HEK293 (cell line): ENCODE results near the gene CCDC9B.

Experiments
- CTCF ChIA-PET: fragments of 350-600 bp; formaldehyde crosslinking; extraction: SDS; loops from one replicate; lab custom pipeline; 2021; ENCODE audit warnings: antibody characterized with exemption; lab: Yijun Ruan, JAX
- POLR2A ChIA-PET: fragments of 300-600 bp; formaldehyde crosslinking; extraction: SDS; loops from one replicate; lab custom pipeline; 2020; ENCODE audit warnings: antibody characterized with exemption, inconsistent platforms; lab: Yijun Ruan, JAX
- H3K27ac ChIP-seq: fragments of 200-500 bp; sonication (Bioruptor generic); 2 replicates; pipeline ENCODE4 v1.5.1; 2014; ENCODE audit warnings: low read depth, low read length, control low read depth, inconsistent platforms; ENCODE audit errors: extremely low read depth
- H3K36me3 ChIP-seq, 2 experiments: fragments of 200-500 bp in 1 of 2; sonication (Bioruptor generic) in 1 of 2; 1 replicate in 1 of 2; 2 replicates in 1 of 2; pipeline ENCODE4 v1.5.1; 2014 to 2017; ENCODE audit warnings: inconsistent platforms in 2 of 2, low read length in 2 of 2; ENCODE audit not compliant: control insufficient read depth in 2 of 2, insufficient read depth in 1 of 2
- H3K4me1 ChIP-seq: fragments of 200-500 bp; sonication (Bioruptor generic); 2 replicates; pipeline ENCODE4 v1.5.1; 2014; ENCODE audit warnings: mild to moderate bottlenecking, low read length, inconsistent platforms; ENCODE audit not compliant: control insufficient read depth, insufficient read depth
- H3K4me3 ChIP-seq: 2 replicates; pipeline ENCODE4 v1.5.1; 2011; ENCODE audit warnings: low read depth, mild to moderate bottlenecking, control low read depth, low read length, moderate library complexity
- H3K9me3 ChIP-seq: fragments of 200-500 bp; sonication (Bioruptor generic); 2 replicates; pipeline ENCODE4 v1.5.1; 2014; ENCODE audit warnings: low read depth, low read length, inconsistent platforms; ENCODE audit not compliant: control insufficient read depth, insufficient read depth
- CTCF ChIP-seq: fragments of 450-650 bp; formaldehyde crosslinking; IDR thresholded peaks from 2 replicates; pipeline ENCODE4 v1.5.1; 2016; ENCODE audit warnings: missing biosample characterization, missing genetic modification characterization
- EGR2 ChIP-seq: fragments of 450-650 bp; formaldehyde crosslinking; IDR thresholded peaks from 2 replicates; pipeline ENCODE4 v1.5.1; 2016; ENCODE audit warnings: low read depth, missing biosample characterization, missing genetic modification characterization
- FEZF1 ChIP-seq: fragments of 450-650 bp; formaldehyde crosslinking; IDR thresholded peaks from 2 replicates; pipeline ENCODE4 v1.5.1; 2016; ENCODE audit warnings: missing biosample characterization, missing genetic modification characterization
- GLIS1 ChIP-seq: fragments of 450-650 bp; formaldehyde crosslinking; IDR thresholded peaks from 2 replicates; pipeline ENCODE4 v1.5.1; 2016; ENCODE audit warnings: missing biosample characterization, missing genetic modification characterization
- KLF1 ChIP-seq: fragments of 450-650 bp; formaldehyde crosslinking; IDR thresholded peaks from 2 replicates; pipeline ENCODE4 v1.5.1; 2016; ENCODE audit warnings: missing biosample characterization, missing genetic modification characterization
- KLF8 ChIP-seq: fragments of 450-650 bp; formaldehyde crosslinking; IDR thresholded peaks from 2 replicates; pipeline ENCODE4 v1.5.1; 2016; ENCODE audit warnings: missing biosample characterization, missing genetic modification characterization
- KLF9 ChIP-seq: fragments of 450-650 bp; formaldehyde crosslinking; IDR thresholded peaks from 2 replicates; pipeline ENCODE4 v1.5.1; 2016; ENCODE audit warnings: missing biosample characterization, missing genetic modification characterization, low read depth
- MYNN ChIP-seq: fragments of 450-650 bp; formaldehyde crosslinking; IDR thresholded peaks from 2 replicates; pipeline ENCODE4 v1.5.1; 2016; ENCODE audit warnings: missing biosample characterization, missing genetic modification characterization, borderline replicate concordance
- OSR2 ChIP-seq: fragments of 450-650 bp; formaldehyde crosslinking; IDR thresholded peaks from 2 replicates; pipeline ENCODE4 v1.5.1; 2016; ENCODE audit warnings: missing biosample characterization, missing genetic modification characterization
- SP2 ChIP-seq: fragments of 450-650 bp; formaldehyde crosslinking; IDR thresholded peaks from 2 replicates; pipeline ENCODE4 v1.5.1; 2016; ENCODE audit warnings: missing biosample characterization, missing genetic modification characterization
- SP7 ChIP-seq: fragments of 450-650 bp; formaldehyde crosslinking; IDR thresholded peaks from 2 replicates; pipeline ENCODE4 v1.5.1; 2016; ENCODE audit warnings: missing biosample characterization, missing genetic modification characterization
- ZBTB17 ChIP-seq: fragments of 450-650 bp; formaldehyde crosslinking; IDR thresholded peaks from 2 replicates; pipeline ENCODE4 v1.5.1; 2016; ENCODE audit warnings: missing biosample characterization, missing genetic modification characterization
- ZBTB48 ChIP-seq: fragments of 450-650 bp; formaldehyde crosslinking; IDR thresholded peaks from 2 replicates; pipeline ENCODE4 v1.5.1; 2016; ENCODE audit warnings: missing biosample characterization, missing genetic modification characterization
- ZIC2 ChIP-seq: fragments of 450-650 bp; formaldehyde crosslinking; IDR thresholded peaks from 2 replicates; pipeline ENCODE4 v1.5.1; 2016; ENCODE audit warnings: missing biosample characterization, missing genetic modification characterization
- ZNF248 ChIP-seq: fragments of 450-650 bp; formaldehyde crosslinking; IDR thresholded peaks from 2 replicates; pipeline ENCODE4 v1.5.1; 2017; ENCODE audit warnings: missing biosample characterization, missing genetic modification characterization
- ZNF341 ChIP-seq: fragments of 450-650 bp; formaldehyde crosslinking; IDR thresholded peaks from 2 replicates; pipeline ENCODE4; 2016; ENCODE audit warnings: low read depth, missing biosample characterization, missing genetic modification characterization
- ZNF404 ChIP-seq: fragments of 450-650 bp; formaldehyde crosslinking; IDR thresholded peaks from 2 replicates; pipeline ENCODE4 v1.5.1; 2017; ENCODE audit warnings: missing biosample characterization, missing genetic modification characterization
- ZNF416 ChIP-seq: fragments of 450-650 bp; formaldehyde crosslinking; IDR thresholded peaks from 2 replicates; pipeline ENCODE4 v1.5.1; 2016; ENCODE audit warnings: missing biosample characterization, missing genetic modification characterization
- ZNF423 ChIP-seq: fragments of 450-650 bp; formaldehyde crosslinking; IDR thresholded peaks from 2 replicates; pipeline ENCODE4 v1.5.1; 2016; ENCODE audit warnings: missing biosample characterization, missing genetic modification characterization
- ZNF473 ChIP-seq: fragments of 450-650 bp; formaldehyde crosslinking; IDR thresholded peaks from 2 replicates; pipeline ENCODE4 v1.5.1; 2017; ENCODE audit warnings: missing biosample characterization, missing genetic modification characterization
- ZNF521 ChIP-seq: fragments of 450-650 bp; formaldehyde crosslinking; IDR thresholded peaks from 2 replicates; pipeline ENCODE4 v1.5.1; 2017; ENCODE audit warnings: missing biosample characterization, mild to moderate bottlenecking, missing genetic modification characterization
- ZNF548 ChIP-seq: fragments of 450-650 bp; formaldehyde crosslinking; IDR thresholded peaks from 2 replicates; pipeline ENCODE4 v1.5.1; 2016; ENCODE audit warnings: missing biosample characterization, missing genetic modification characterization
- ZNF596 ChIP-seq: fragments of 450-650 bp; IDR thresholded peaks from 2 replicates; pipeline ENCODE4 v1.5.0; 2018; ENCODE audit warnings: missing biosample characterization, mild to moderate bottlenecking, missing genetic modification characterization, moderate library complexity
- ZNF639 ChIP-seq: fragments of 450-650 bp; formaldehyde crosslinking; IDR thresholded peaks from 2 replicates; pipeline ENCODE4 v1.5.1; 2016; ENCODE audit warnings: missing biosample characterization, missing genetic modification characterization
- ZNF658 ChIP-seq: fragments of 450-650 bp; formaldehyde crosslinking; IDR thresholded peaks from 2 replicates; pipeline ENCODE4; 2016; ENCODE audit warnings: missing biosample characterization, missing genetic modification characterization
- ZNF664 ChIP-seq: fragments of 450-650 bp; formaldehyde crosslinking; IDR thresholded peaks from 2 replicates; pipeline ENCODE4 v1.5.1; 2016; ENCODE audit warnings: missing biosample characterization, missing genetic modification characterization
- ZNF785 ChIP-seq: fragments of 450-650 bp; formaldehyde crosslinking; IDR thresholded peaks from 2 replicates; pipeline ENCODE4 v1.5.1; 2016; ENCODE audit warnings: missing biosample characterization, missing genetic modification characterization
- ZNF792 ChIP-seq: fragments of 450-650 bp; formaldehyde crosslinking; IDR thresholded peaks from 2 replicates; pipeline ENCODE4 v1.5.1; 2016; ENCODE audit warnings: missing biosample characterization, missing genetic modification characterization
- ZNF843 ChIP-seq: fragments of 450-650 bp; formaldehyde crosslinking; IDR thresholded peaks from 2 replicates; pipeline ENCODE4 v1.5.1; 2016; ENCODE audit warnings: missing biosample characterization, missing genetic modification characterization
- ZSCAN23 ChIP-seq: fragments of 450-650 bp; formaldehyde crosslinking; IDR thresholded peaks from 2 replicates; pipeline ENCODE4 v1.5.1; 2016; ENCODE audit warnings: missing biosample characterization, missing genetic modification characterization
- TF ChIP-seq, protein P1 (sequence below): fragments of 450-650 bp; formaldehyde crosslinking; IDR thresholded peaks from 2 replicates; pipeline ENCODE4 v1.5.1; 2016; ENCODE audit warnings: missing biosample characterization, missing genetic modification characterization
- TF ChIP-seq, protein P2 (sequence below): sonication (generic); formaldehyde crosslinking; IDR thresholded peaks from 2 replicates; pipeline ENCODE4 v1.8.1; 2022; ENCODE audit warnings: mild to moderate bottlenecking, moderate library complexity, missing genetic modification reagents
- TF ChIP-seq, protein P3 (sequence below): fragments of 450-650 bp; formaldehyde crosslinking; IDR thresholded peaks from 2 replicates; pipeline ENCODE4 v1.5.1; 2017; ENCODE audit warnings: missing biosample characterization, mild to moderate bottlenecking, missing genetic modification characterization, moderate library complexity

CCDC9B gene

GRCh38 chr15:40282147-40282868 lies 58.4 kb downstream of the CCDC9B start:
- no peaks in the 10 kb centered on the region for H3K36me3 ChIP-seq
- no peaks in the 10 kb centered on the region for H3K9me3 ChIP-seq
- CTCF ChIA-PET: interaction anchor here (0.7 to 1.1 kb wide), 2 partner anchors 29 to 235 kb away, joined by 3 read pairs; no protein-coding TSS in a partner anchor
- H3K4me1 ChIP-seq: 0 out of 2 replicates have a peak, but pooled peaks cover 2% of the 10 kb centered on the region
- H3K4me3 ChIP-seq: peak overlapping the region; percentile 36
- H3K27ac ChIP-seq: peak overlapping the region; percentile 60; the same call in 1 of the 2 replicates
- POLR2A ChIA-PET: no interaction called here
- no peak for TF ChIP-seq ZNF548 (tag by site-specific recombination)
- TF ChIP-seq ZNF423 (tag by site-specific recombination): peak; percentile 55; the same call in 1 of the 2 replicates
- no peak for TF ChIP-seq ZNF404
- 0 out of 2 replicates have a peak, but pooled peaks have one; percentile 8 for TF ChIP-seq ZNF596
- peak; percentile 72 for TF ChIP-seq ZBTB17 (tag by site-specific recombination)
- no peak for TF ChIP-seq KLF1 (tag by site-specific recombination)
- TF ChIP-seq ZNF248: no peak
- TF ChIP-seq ZNF785: no peak
- no peak for TF ChIP-seq ZNF473
- TF ChIP-seq ZNF521 (tag by site-specific recombination): no peak
- no peak for TF ChIP-seq ZNF843
- TF ChIP-seq, protein P1, sequence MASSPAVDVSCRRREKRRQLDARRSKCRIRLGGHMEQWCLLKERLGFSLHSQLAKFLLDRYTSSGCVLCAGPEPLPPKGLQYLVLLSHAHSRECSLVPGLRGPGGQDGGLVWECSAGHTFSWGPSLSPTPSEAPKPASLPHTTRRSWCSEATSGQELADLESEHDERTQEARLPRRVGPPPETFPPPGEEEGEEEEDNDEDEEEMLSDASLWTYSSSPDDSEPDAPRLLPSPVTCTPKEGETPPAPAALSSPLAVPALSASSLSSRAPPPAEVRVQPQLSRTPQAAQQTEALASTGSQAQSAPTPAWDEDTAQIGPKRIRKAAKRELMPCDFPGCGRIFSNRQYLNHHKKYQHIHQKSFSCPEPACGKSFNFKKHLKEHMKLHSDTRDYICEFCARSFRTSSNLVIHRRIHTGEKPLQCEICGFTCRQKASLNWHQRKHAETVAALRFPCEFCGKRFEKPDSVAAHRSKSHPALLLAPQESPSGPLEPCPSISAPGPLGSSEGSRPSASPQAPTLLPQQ (tag by site-specific recombination): peak; percentile 37; the same call in 1 of the 2 replicates
- TF ChIP-seq GLIS1: no peak
- no peak for TF ChIP-seq ZNF639 (tag by site-specific recombination)
- TF ChIP-seq, protein P2, sequence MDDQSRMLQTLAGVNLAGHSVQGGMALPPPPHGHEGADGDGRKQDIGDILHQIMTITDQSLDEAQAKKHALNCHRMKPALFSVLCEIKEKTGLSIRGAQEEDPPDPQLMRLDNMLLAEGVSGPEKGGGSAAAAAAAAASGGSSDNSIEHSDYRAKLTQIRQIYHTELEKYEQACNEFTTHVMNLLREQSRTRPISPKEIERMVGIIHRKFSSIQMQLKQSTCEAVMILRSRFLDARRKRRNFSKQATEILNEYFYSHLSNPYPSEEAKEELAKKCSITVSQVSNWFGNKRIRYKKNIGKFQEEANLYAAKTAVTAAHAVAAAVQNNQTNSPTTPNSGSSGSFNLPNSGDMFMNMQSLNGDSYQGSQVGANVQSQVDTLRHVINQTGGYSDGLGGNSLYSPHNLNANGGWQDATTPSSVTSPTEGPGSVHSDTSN (CRISPR knock-in tag): 0 out of 2 replicates have a peak, but pooled peaks have one; percentile 28
- no peak for TF ChIP-seq OSR2 (tag by site-specific recombination)
- TF ChIP-seq, protein P3, sequence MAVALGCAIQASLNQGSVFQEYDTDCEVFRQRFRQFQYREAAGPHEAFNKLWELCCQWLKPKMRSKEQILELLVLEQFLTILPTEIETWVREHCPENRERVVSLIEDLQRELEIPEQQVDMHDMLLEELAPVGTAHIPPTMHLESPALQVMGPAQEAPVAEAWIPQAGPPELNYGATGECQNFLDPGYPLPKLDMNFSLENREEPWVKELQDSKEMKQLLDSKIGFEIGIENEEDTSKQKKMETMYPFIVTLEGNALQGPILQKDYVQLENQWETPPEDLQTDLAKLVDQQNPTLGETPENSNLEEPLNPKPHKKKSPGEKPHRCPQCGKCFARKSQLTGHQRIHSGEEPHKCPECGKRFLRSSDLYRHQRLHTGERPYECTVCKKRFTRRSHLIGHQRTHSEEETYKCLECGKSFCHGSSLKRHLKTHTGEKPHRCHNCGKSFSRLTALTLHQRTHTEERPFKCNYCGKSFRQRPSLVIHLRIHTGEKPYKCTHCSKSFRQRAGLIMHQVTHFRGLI (tag by site-specific recombination): no peak
- no peak for TF ChIP-seq KLF9 (tag by site-specific recombination)
- TF ChIP-seq ZNF792 (tag by site-specific recombination): no peak
- no peak for TF ChIP-seq ZSCAN23 (tag by site-specific recombination)
- TF ChIP-seq CTCF (tag by site-specific recombination): peak; percentile 41; the same call in 1 of the 2 replicates
- TF ChIP-seq FEZF1 (tag by site-specific recombination): no peak
- TF ChIP-seq SP2 (tag by site-specific recombination): no peak
- TF ChIP-seq ZBTB48 (tag by site-specific recombination): no peak
- no peak for TF ChIP-seq ZNF416 (tag by site-specific recombination)
- TF ChIP-seq ZNF658: no peak
- 0 out of 2 replicates have a peak, but pooled peaks have one; percentile 22 for TF ChIP-seq EGR2 (tag by site-specific recombination)
- no peak for TF ChIP-seq ZIC2 (tag by site-specific recombination)
- TF ChIP-seq KLF8 (tag by site-specific recombination): 0 out of 2 replicates have a peak, but pooled peaks have one; percentile 28
- no peak for TF ChIP-seq MYNN (tag by site-specific recombination)
- TF ChIP-seq ZNF341: no peak
- TF ChIP-seq SP7: no peak; the same call in 1 of the 2 replicates
- no peak for TF ChIP-seq ZNF664
